PC-3 (cell line): ENCODE data around the gene PCSK5. TPM values are rescaled to one million over a fixed set of nuclear protein-coding genes. Genes with fewer than 3 reads are reported as not detected.

ENCODE experiments used
- ATAC-seq: fragments of 200-7000 bp; cut with Tn5 transposase; 2 replicates; pipeline ENCODE4 v1.9.1; 2020; ENCODE audit warnings: mild to moderate bottlenecking, moderate library complexity
- BruUV-seq: library from RNA; stranded (reverse); fragments of 400-500 nt; replicated peaks from 2 replicates; lab custom pipeline; 2021; lab: Mats Ljungman, UMichigan
- CTCF ChIA-PET: fragments of 300-600 bp; sonication (Branson Sonifier 250); formaldehyde crosslinking; loops from one replicate; lab custom pipeline; 2022; ENCODE audit warnings: antibody characterized with exemption; lab: Charles Lee
- POLR2A ChIA-PET: fragments of 300-600 bp; sonication (Branson Sonifier 250); formaldehyde crosslinking; loops from one replicate; lab custom pipeline; 2022; ENCODE audit warnings: antibody characterized with exemption; ENCODE audit not compliant: unreplicated experiment; lab: Charles Lee
- DNase-seq: peaks from one replicate; pipeline ENCODE4 v3.0.0-alpha.2; 2015
- H2AFZ ChIP-seq: fragments of 300-600 bp; sonication (generic); 2 replicates; pipeline ENCODE4 v1.6.0; 2016; ENCODE audit warnings: antibody characterized with exemption, low read length
- H3F3A ChIP-seq: fragments of 300-600 bp; sonication (generic); one replicate; pipeline ENCODE4 v1.6.0; 2017; ENCODE audit warnings: antibody characterized with exemption, low read length, control low read depth, mild to moderate bottlenecking; ENCODE audit not compliant: unreplicated experiment
- H3K27ac ChIP-seq: fragments of 300-600 bp; sonication (generic); 2 replicates; pipeline ENCODE4 v1.5.1; 2016; ENCODE audit warnings: mild to moderate bottlenecking, low read length
- H3K27me3 ChIP-seq: fragments of 300-600 bp; sonication (generic); 2 replicates; pipeline ENCODE4 v1.6.1; 2016; ENCODE audit warnings: low read length, mixed read lengths
- H3K36me3 ChIP-seq: fragments of 300-600 bp; sonication (generic); 2 replicates; pipeline ENCODE4 v1.6.1; 2016; ENCODE audit warnings: low read depth, mixed run types, low read length, mixed read lengths
- H3K4me1 ChIP-seq: fragments of 300-600 bp; sonication (generic); 2 replicates; pipeline ENCODE4 v1.5.1; 2016; ENCODE audit warnings: low read length; ENCODE audit not compliant: insufficient read depth
- H3K4me2 ChIP-seq: fragments of 300-600 bp; sonication (generic); 2 replicates; pipeline ENCODE4 v1.6.0; 2016; ENCODE audit warnings: low read length
- H3K4me3 ChIP-seq: fragments of 300-600 bp; sonication (generic); 2 replicates; pipeline ENCODE4 v1.5.1; 2016; ENCODE audit warnings: mild to moderate bottlenecking, low read length, mixed read lengths
- H3K79me2 ChIP-seq: fragments of 300-600 bp; sonication (generic); 2 replicates; pipeline ENCODE4 v1.6.1; 2017; ENCODE audit warnings: low read length, mixed read lengths
- H3K9ac ChIP-seq: fragments of 300-600 bp; sonication (generic); 2 replicates; pipeline ENCODE4 v1.6.0; 2016; ENCODE audit warnings: mild to moderate bottlenecking, low read length
- H3K9me2 ChIP-seq: fragments of 300-600 bp; sonication (generic); replicated peaks from 2 replicates; pipeline ENCODE4 v1.6.1; 2016; ENCODE audit warnings: mixed run types, low read length, mixed read lengths
- H3K9me3 ChIP-seq: fragments of 300-600 bp; sonication (generic); 2 replicates; pipeline ENCODE4 v1.6.1; 2016; ENCODE audit warnings: low read length, mixed read lengths
- H4K20me1 ChIP-seq: fragments of 300-600 bp; sonication (generic); 2 replicates; pipeline ENCODE4 v1.6.1; 2016; ENCODE audit warnings: low read length, mixed read lengths
- EZH2 ChIP-seq: fragments of 300-600 bp; sonication (generic); IDR thresholded peaks from one replicate; pipeline ENCODE4 v1.6.1; 2017; ENCODE audit warnings: antibody characterized with exemption, mild to moderate bottlenecking, low read length; ENCODE audit not compliant: unreplicated experiment
- EZH2phosphoT487 ChIP-seq: fragments of 300-600 bp; sonication (generic); IDR thresholded peaks from 2 replicates; pipeline ENCODE4 v1.6.1; 2018; ENCODE audit warnings: mild to moderate bottlenecking, antibody characterized with exemption, low read length, borderline replicate concordance
- intact Hi-C: fragments of 100-400 bp; cut with micrococcal nuclease; formaldehyde crosslinking; loops from 2 replicates; pipeline ENCODE4 v1.9.0; 2023
- total RNA-seq: library from RNA; depleted of rRNA; stranded (reverse); fragments of >200 nt; gene quantifications from 2 replicates; pipeline ENCODE4 v1.2.3, GENCODE V29; 2014
- TF ChIP-seq, protein P1 (sequence below): fragments of 300-600 bp; sonication (generic); conservative IDR thresholded peaks from 2 replicates; pipeline ENCODE4 v1.5.1; 2017; ENCODE audit warnings: antibody characterized with exemption, low read depth, mild to moderate bottlenecking, low read length

PCSK5 gene
- total RNA-seq, 1 experiment from 2014 or later = not detected

GRCh38 chr9:76404401-76404800 is 513.9 kb downstream of the PCSK5 start:
- Histone ChIP-seq H3K9ac (no peak overlapping the region), H3K9me3 (no peaks in the 10 kb centered on the region), H3K27ac (no peak overlapping the region), H3K4me3 (no peak overlapping the region), H3K36me3 (no peaks in the 10 kb centered on the region), H2AFZ (no peak overlapping the region), H3K79me2 (no peaks in the 10 kb centered on the region), H3K4me1 (peaks cover 15% of the 10 kb centered on the region; the same call in 1 of the 2 replicates), H3K9me2 (no peaks in the 10 kb centered on the region), H3K4me2 (no peak overlapping the region), H3K27me3 (no peaks in the 10 kb centered on the region), H3F3A (no peaks in the 10 kb centered on the region), H4K20me1 (no peaks in the 10 kb centered on the region)
- ChIA-PET POLR2A (no interaction called here), CTCF (no interaction called here)
- no peak for ATAC-seq
- intact Hi-C loops = no loop called here
- no TSS peak for BruUV-seq
- no peak for DNase-seq
- TF ChIP-seq, protein P1, sequence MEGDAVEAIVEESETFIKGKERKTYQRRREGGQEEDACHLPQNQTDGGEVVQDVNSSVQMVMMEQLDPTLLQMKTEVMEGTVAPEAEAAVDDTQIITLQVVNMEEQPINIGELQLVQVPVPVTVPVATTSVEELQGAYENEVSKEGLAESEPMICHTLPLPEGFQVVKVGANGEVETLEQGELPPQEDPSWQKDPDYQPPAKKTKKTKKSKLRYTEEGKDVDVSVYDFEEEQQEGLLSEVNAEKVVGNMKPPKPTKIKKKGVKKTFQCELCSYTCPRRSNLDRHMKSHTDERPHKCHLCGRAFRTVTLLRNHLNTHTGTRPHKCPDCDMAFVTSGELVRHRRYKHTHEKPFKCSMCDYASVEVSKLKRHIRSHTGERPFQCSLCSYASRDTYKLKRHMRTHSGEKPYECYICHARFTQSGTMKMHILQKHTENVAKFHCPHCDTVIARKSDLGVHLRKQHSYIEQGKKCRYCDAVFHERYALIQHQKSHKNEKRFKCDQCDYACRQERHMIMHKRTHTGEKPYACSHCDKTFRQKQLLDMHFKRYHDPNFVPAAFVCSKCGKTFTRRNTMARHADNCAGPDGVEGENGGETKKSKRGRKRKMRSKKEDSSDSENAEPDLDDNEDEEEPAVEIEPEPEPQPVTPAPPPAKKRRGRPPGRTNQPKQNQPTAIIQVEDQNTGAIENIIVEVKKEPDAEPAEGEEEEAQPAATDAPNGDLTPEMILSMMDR = no peak
- no peak for TF ChIP-seq EZH2phosphoT487
- no peak for TF ChIP-seq EZH2

GRCh38 chr9:76405340-76405739 is 514.9 kb downstream of the PCSK5 start:
- H3F3A ChIP-seq = no peaks in the 10 kb centered on the region
- no peak overlapping the region for H2AFZ ChIP-seq
- no peak overlapping the region for H3K4me3 ChIP-seq
- H3K9ac ChIP-seq = no peak overlapping the region
- H3K27me3 ChIP-seq = no peaks in the 10 kb centered on the region
- ChIA-PET CTCF (no interaction called here), POLR2A (no interaction called here)
- H3K4me2 ChIP-seq = no peak overlapping the region
- H4K20me1 ChIP-seq = no peaks in the 10 kb centered on the region
- peaks cover 11% of the 10 kb centered on the region; the same call in 1 of the 2 replicates for H3K4me1 ChIP-seq
- H3K27ac ChIP-seq = no peak overlapping the region
- no peaks in the 10 kb centered on the region for H3K9me2 ChIP-seq
- no peak for DNase-seq
- ATAC-seq = no peak
- H3K36me3 ChIP-seq = no peaks in the 10 kb centered on the region
- TF ChIP-seq, protein P1 = no peak
- TF ChIP-seq EZH2 = no peak
- no peak for TF ChIP-seq EZH2phosphoT487
- intact Hi-C loops = no loop called here
- no peaks in the 10 kb centered on the region for H3K9me3 ChIP-seq
- no peaks in the 10 kb centered on the region for H3K79me2 ChIP-seq
- BruUV-seq = no TSS peak

DNA sequence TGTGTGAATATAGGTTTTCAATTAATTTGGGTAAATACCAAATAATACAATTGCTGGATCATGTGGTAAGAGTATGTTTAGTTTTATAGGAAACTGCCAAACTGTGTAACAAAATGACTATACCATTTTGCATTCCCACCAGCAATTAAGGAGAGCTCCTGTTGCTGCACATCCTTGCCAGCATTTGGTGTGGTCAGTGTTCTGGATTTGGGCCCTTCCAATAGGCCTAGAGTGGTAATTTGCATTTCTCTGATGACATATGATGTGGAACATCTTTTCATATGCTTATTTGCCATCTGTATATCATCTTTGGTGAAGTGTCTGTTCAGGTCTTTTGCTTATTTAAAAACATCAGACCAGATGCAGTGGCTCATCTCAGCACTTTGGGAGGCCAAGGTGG is 515.4 kb downstream of the PCSK5 start:
- no peak overlapping the region for H3K27ac ChIP-seq
- POLR2A ChIA-PET = no interaction called here
- BruUV-seq = no TSS peak
- no peak overlapping the region for H3K4me3 ChIP-seq
- H3K4me1 ChIP-seq = peaks cover 10% of the 10 kb centered on the region; the same call in 1 of the 2 replicates
- ATAC-seq (no peak), DNase-seq (no peak)
- CTCF ChIA-PET = no interaction called here
- no peak overlapping the region for H3K4me2 ChIP-seq
- no peaks in the 10 kb centered on the region for H3K9me2 ChIP-seq
- H2AFZ ChIP-seq = no peak overlapping the region
- no peaks in the 10 kb centered on the region for H3K27me3 ChIP-seq
- H4K20me1 ChIP-seq = no peaks in the 10 kb centered on the region
- TF ChIP-seq EZH2phosphoT487 (no peak), EZH2 (no peak)
- TF ChIP-seq, protein P1 = no peak
- no peaks in the 10 kb centered on the region for H3F3A ChIP-seq
- H3K36me3 ChIP-seq = no peaks in the 10 kb centered on the region
- intact Hi-C loops = no loop called here
- no peaks in the 10 kb centered on the region for H3K79me2 ChIP-seq
- no peaks in the 10 kb centered on the region for H3K9me3 ChIP-seq
- H3K9ac ChIP-seq = no peak overlapping the region
